Stomach smooth muscle (tissue), 2 donors: ENCODE results near the gene PALB2.

Experiments
- H3K27ac ChIP-seq: one replicate; pipeline ENCODE4 v1.7.0; 2013; ENCODE audit warnings: mild to moderate bottlenecking, low read length, inconsistent platforms
- H3K27me3 ChIP-seq, 2 donors: one replicate each; pipeline ENCODE4 v1.7.0; 2013; ENCODE audit warnings: low read length in 2 of 2; ENCODE audit not compliant: insufficient read depth in 2 of 2, control insufficient read depth in 1 of 2
- H3K36me3 ChIP-seq, 2 donors: one replicate each; pipeline ENCODE4 v1.7.0; 2013; ENCODE audit warnings: low read length in 2 of 2; ENCODE audit not compliant: control insufficient read depth in 2 of 2, insufficient read depth in 2 of 2
- H3K4me1 ChIP-seq: one replicate; pipeline ENCODE4 v1.7.0; 2013; ENCODE audit warnings: low read length; ENCODE audit not compliant: control insufficient read depth, insufficient read depth
- H3K4me3 ChIP-seq, 2 donors: one replicate each; pipeline ENCODE4 v1.7.0; 2013; ENCODE audit warnings: low read length in 2 of 2
- H3K9ac ChIP-seq, 2 donors: one replicate each; pipeline ENCODE4 v1.7.0; 2013; ENCODE audit warnings: low read length in 2 of 2, mild to moderate bottlenecking in 1 of 2
- H3K9me3 ChIP-seq, 2 donors: one replicate each; pipeline ENCODE4 v1.7.0; 2013; ENCODE audit warnings: low read length in 2 of 2; ENCODE audit not compliant: control insufficient read depth in 2 of 2
- donor health status: healthy.
- donor health status: Pancreatic carcinoma.

The PALB2 gene

GRCh38 chr16:23564575-23565363, 76.3 kb downstream of the PALB2 start:
- H3K27ac ChIP-seq = no peak overlapping the region
- H3K9ac ChIP-seq = no peak overlapping the region
- peaks cover 64 to 68% of the 10 kb centered on the region in 2 donors for H3K36me3 ChIP-seq
- no peaks in the 10 kb centered on the region for H3K4me1 ChIP-seq
- no peaks in the 10 kb centered on the region for H3K27me3 ChIP-seq
- no peaks in the 10 kb centered on the region for H3K9me3 ChIP-seq
- no peak overlapping the region for H3K4me3 ChIP-seq

- H3K36me3 ChIP-seq = peaks cover 64 to 68% of the 10 kb centered on the region in 2 donors
- H3K4me1 ChIP-seq = peaks cover 14% of the 10 kb centered on the region
- no peak overlapping the region for H3K9ac ChIP-seq
- H3K9me3 ChIP-seq = no peaks in the 10 kb centered on the region
- no peak overlapping the region for H3K27ac ChIP-seq
- no peaks in the 10 kb centered on the region for H3K27me3 ChIP-seq
- no peak overlapping the region for H3K4me3 ChIP-seq
Observed at GRCh38 chr16:23563186-23563585, 77.9 kb downstream of the PALB2 start.

GRCh38 chr16:23562505-23562904, 78.6 kb downstream of the PALB2 start:
- no peak overlapping the region for H3K9ac ChIP-seq
- peaks cover 16% of the 10 kb centered on the region for H3K4me1 ChIP-seq
- no peak overlapping the region for H3K4me3 ChIP-seq
- H3K27me3 ChIP-seq = no peaks in the 10 kb centered on the region
- no peaks in the 10 kb centered on the region for H3K9me3 ChIP-seq
- H3K36me3 ChIP-seq = peaks cover 59 to 65% of the 10 kb centered on the region in 2 donors
- no peak overlapping the region for H3K27ac ChIP-seq

- H3K27me3 ChIP-seq = no peaks in the 10 kb centered on the region
- H3K9me3 ChIP-seq = no peaks in the 10 kb centered on the region
- no peak overlapping the region for H3K9ac ChIP-seq
- H3K27ac ChIP-seq = no peak overlapping the region
- peaks cover 20% of the 10 kb centered on the region for H3K4me1 ChIP-seq
- no peak overlapping the region for H3K4me3 ChIP-seq
- H3K36me3 ChIP-seq = peaks cover 52 to 56% of the 10 kb centered on the region in 2 donors
Observed at GRCh38 chr16:23561586-23561985, 79.5 kb downstream of the PALB2 start.

GRCh38 chr16:23557779-23558702, 83.1 kb downstream of the PALB2 start:
- Histone ChIP-seq H3K9ac (peak overlapping the region; percentile 84 to 85), H3K27ac (peak overlapping the region; percentile 77), H3K4me1 (peaks cover 22% of the 10 kb centered on the region)

GRCh38 chr16:23556881-23557778, 84.0 kb downstream of the PALB2 start, which contains the start of the genes EARS2 and UBFD1:
Gene EARS2, minus strand, starts transcription at chr16:23557350. Its CDS starts 7 bp downstream, at chr16:23557343.
Gene UBFD1, plus strand, starts transcription at chr16:23557727. Its CDS starts 16 bp downstream, at chr16:23557743.
- Histone ChIP-seq H3K4me1 (peaks cover 22% of the 10 kb centered on the region), H3K36me3 (peaks cover 22 to 24% of the 10 kb centered on the region in 2 donors), H3K27me3 (no peaks in the 10 kb centered on the region), H3K9me3 (no peaks in the 10 kb centered on the region), H3K27ac (peak within 1 kb of the TSS; percentile 77), H3K9ac (peak within 1 kb of the TSS; percentile 84 to 85), H3K4me3 (peak within 1 kb of the TSS; percentile 61 to 93)

More at GRCh38 chr16:23557779-23558702, 83.1 kb downstream of the PALB2 start:
- H3K9me3 ChIP-seq = no peaks in the 10 kb centered on the region
- peak overlapping the region; percentile 61 to 93 for H3K4me3 ChIP-seq
- no peaks in the 10 kb centered on the region for H3K27me3 ChIP-seq
- H3K36me3 ChIP-seq = peaks cover 24 to 32% of the 10 kb centered on the region in 2 donors

GRCh38 chr16:23554536-23554935, 86.6 kb downstream of the PALB2 start:
- H3K36me3 ChIP-seq = peaks cover 16 to 21% of the 10 kb centered on the region in 2 donors
- H3K9ac ChIP-seq = no peak overlapping the region
- no peaks in the 10 kb centered on the region for H3K27me3 ChIP-seq
- H3K9me3 ChIP-seq = no peaks in the 10 kb centered on the region
- no peak overlapping the region for H3K27ac ChIP-seq
- H3K4me3 ChIP-seq = no peak overlapping the region
- peaks cover 21% of the 10 kb centered on the region for H3K4me1 ChIP-seq
